ENCODE measurements around the gene AGER. TPM values are rescaled to one million over a fixed set of nuclear protein-coding genes. Genes with fewer than 3 reads are reported as not detected.
"Not testable (repeated sequence)": the region's sequence is repeated elsewhere in the genome, so short reads cannot be mapped to it uniquely, and the experiment has no call there.

AGER gene
- total RNA-seq, 1 donor from 2014 or later, result 1.1 TPM

GRCh38 chr6:32147401-32148132 is 36.5 kb downstream of the AGER start:
- DNase-seq (ENCODE audit: low spot score), result no peak
- Histone ChIP-seq H3K4me3 (no peak overlapping the region), H3K9me3 (ENCODE audit: low read depth) (no peaks in the 10 kb centered on the region), H2AFZ (replicated peaks) (no peak overlapping the region), H3K27me3 (peaks cover 55% of the 10 kb centered on the region), H3K9ac (no peak overlapping the region), H3K4me2 (peak overlapping the region; percentile 41), H3K36me3 (no peaks in the 10 kb centered on the region), H3K27ac (no peak overlapping the region), H3K79me2 (ENCODE audit: low read depth) (no peaks in the 10 kb centered on the region), H3K4me1 (peaks cover 11% of the 10 kb centered on the region), H3F3A (ENCODE audit: low read depth) (peaks cover 18% of the 10 kb centered on the region), H4K20me1 (ENCODE audit: low read depth) (no peaks in the 10 kb centered on the region)
- Mint-ChIP-seq H3K4me3 (no peak overlapping the region), H3K27me3 (ENCODE audit: insufficient read depth, low read depth) (peaks cover 5% of the 10 kb centered on the region), H3K4me1 (peaks cover 34% of the 10 kb centered on the region), H3K27ac (peak overlapping the region; percentile 40), H3K36me3 (peaks cover 19% of the 10 kb centered on the region), H3K9me3 (no peaks in the 10 kb centered on the region)
- TF ChIP-seq EZH2 (IDR thresholded peaks at IDR 0.05), result no peak
- TF ChIP-seq CTCF (IDR thresholded peaks at IDR 0.05), result no peak
- TF ChIP-seq EZH2phosphoT487 (IDR thresholded peaks at IDR 0.05), result no peak

GRCh38 chr6:32146687-32147086 is 37.4 kb downstream of the AGER start:
- peaks cover 30% of the 10 kb centered on the region for H3K4me1 Mint-ChIP-seq
- no peaks in the 10 kb centered on the region for H3K36me3 ChIP-seq
- DNase-seq (ENCODE audit: low spot score), result no peak
- peak overlapping the region; percentile 23 for H3K27ac Mint-ChIP-seq
- no peaks in the 10 kb centered on the region for H3K79me2 ChIP-seq (ENCODE audit: low read depth)
- H3K9me3 Mint-ChIP-seq, result no peaks in the 10 kb centered on the region
- TF ChIP-seq EZH2 (IDR thresholded peaks at IDR 0.05) (no peak), EZH2phosphoT487 (IDR thresholded peaks at IDR 0.05) (no peak), CTCF (IDR thresholded peaks at IDR 0.05) (no peak)
- no peaks in the 10 kb centered on the region for H3K9me3 ChIP-seq (ENCODE audit: low read depth)
- H3K27me3 ChIP-seq, result peaks cover 46% of the 10 kb centered on the region
- no peak overlapping the region for H3K4me3 Mint-ChIP-seq
- H3K9ac ChIP-seq, result no peak overlapping the region
- H3K27ac ChIP-seq, result no peak overlapping the region
- no peaks in the 10 kb centered on the region for H4K20me1 ChIP-seq (ENCODE audit: low read depth)
- peaks cover 11% of the 10 kb centered on the region for H3F3A ChIP-seq (ENCODE audit: low read depth)
- H3K4me1 ChIP-seq, result peaks cover 4% of the 10 kb centered on the region
- H3K4me2 ChIP-seq, result no peak overlapping the region
- no peak overlapping the region for H2AFZ ChIP-seq (replicated peaks)
- peaks cover 19% of the 10 kb centered on the region for H3K36me3 Mint-ChIP-seq
- H3K27me3 Mint-ChIP-seq (ENCODE audit: insufficient read depth, low read depth), result peaks cover 6% of the 10 kb centered on the region
- no peak overlapping the region for H3K4me3 ChIP-seq

GRCh38 chr6:32146287-32146686 is 37.8 kb downstream of the AGER start:
- H3K79me2 ChIP-seq (ENCODE audit: low read depth), result no peaks in the 10 kb centered on the region
- H3K4me1 ChIP-seq, result peaks cover under 1% of the 10 kb centered on the region
- H3K36me3 ChIP-seq, result no peaks in the 10 kb centered on the region
- no peaks in the 10 kb centered on the region for H3K9me3 ChIP-seq (ENCODE audit: low read depth)
- Mint-ChIP-seq H3K9me3 (no peaks in the 10 kb centered on the region), H3K4me3 (no peak overlapping the region), H3K4me1 (peaks cover 28% of the 10 kb centered on the region), H3K27me3 (ENCODE audit: insufficient read depth, low read depth) (peaks cover 7% of the 10 kb centered on the region), H3K36me3 (peaks cover 19% of the 10 kb centered on the region), H3K27ac (peak overlapping the region; percentile 23)
- peaks cover 7% of the 10 kb centered on the region for H3F3A ChIP-seq (ENCODE audit: low read depth)
- H3K4me2 ChIP-seq, result no peak overlapping the region
- H3K9ac ChIP-seq, result no peak overlapping the region
- no peak overlapping the region for H3K4me3 ChIP-seq
- no peaks in the 10 kb centered on the region for H4K20me1 ChIP-seq (ENCODE audit: low read depth)
- DNase-seq (ENCODE audit: low spot score), result no peak
- H3K27me3 ChIP-seq, result peaks cover 42% of the 10 kb centered on the region
- no peak overlapping the region for H3K27ac ChIP-seq
- no peak for TF ChIP-seq EZH2phosphoT487 (IDR thresholded peaks at IDR 0.05)
- TF ChIP-seq EZH2 (IDR thresholded peaks at IDR 0.05), result no peak
- no peak for TF ChIP-seq CTCF (IDR thresholded peaks at IDR 0.05)
- H2AFZ ChIP-seq (replicated peaks), result no peak overlapping the region

- not testable (repeated sequence) for H3K27me3 Mint-ChIP-seq (ENCODE audit: insufficient read depth, low read depth); H4K20me1 ChIP-seq (ENCODE audit: low read depth); H3K27ac ChIP-seq; H3K4me3 Mint-ChIP-seq; H3K79me2 ChIP-seq (ENCODE audit: low read depth); H3K4me1 ChIP-seq; H3K9me3 Mint-ChIP-seq; H3K4me2 ChIP-seq; H2AFZ ChIP-seq (replicated peaks); DNase-seq (ENCODE audit: low spot score); H3K4me3 ChIP-seq; H3K36me3 ChIP-seq; H3K27ac Mint-ChIP-seq; H3K9ac ChIP-seq; H3K9me3 ChIP-seq (ENCODE audit: low read depth); H3F3A ChIP-seq (ENCODE audit: low read depth)
- Mint-ChIP-seq H3K4me1 (peaks cover 19% of the 10 kb centered on the region), H3K36me3 (peaks cover 14% of the 10 kb centered on the region)
- H3K27me3 ChIP-seq, result peaks cover 21% of the 10 kb centered on the region
Measured at GRCh38 chr6:32144238-32144637, 39.8 kb downstream of the AGER start.
